Stimulated activated CD4-positive, alpha-beta T cell treated with anti-CD3 and anti-CD28 coated beads, Interleukin-1b, Interleukin-23, amount 100 ng/mL, for 24 hours (primary cell): ENCODE results near the gene TOR2A.

Experiments
- DNase-seq, 4 experiments: peaks; one replicate each; pipeline ENCODE4 v3.0.0-alpha.2; 2020; ENCODE audit warnings: low read depth in 4 of 4, low spot score in 1 of 4

Gene TOR2A

DNA sequence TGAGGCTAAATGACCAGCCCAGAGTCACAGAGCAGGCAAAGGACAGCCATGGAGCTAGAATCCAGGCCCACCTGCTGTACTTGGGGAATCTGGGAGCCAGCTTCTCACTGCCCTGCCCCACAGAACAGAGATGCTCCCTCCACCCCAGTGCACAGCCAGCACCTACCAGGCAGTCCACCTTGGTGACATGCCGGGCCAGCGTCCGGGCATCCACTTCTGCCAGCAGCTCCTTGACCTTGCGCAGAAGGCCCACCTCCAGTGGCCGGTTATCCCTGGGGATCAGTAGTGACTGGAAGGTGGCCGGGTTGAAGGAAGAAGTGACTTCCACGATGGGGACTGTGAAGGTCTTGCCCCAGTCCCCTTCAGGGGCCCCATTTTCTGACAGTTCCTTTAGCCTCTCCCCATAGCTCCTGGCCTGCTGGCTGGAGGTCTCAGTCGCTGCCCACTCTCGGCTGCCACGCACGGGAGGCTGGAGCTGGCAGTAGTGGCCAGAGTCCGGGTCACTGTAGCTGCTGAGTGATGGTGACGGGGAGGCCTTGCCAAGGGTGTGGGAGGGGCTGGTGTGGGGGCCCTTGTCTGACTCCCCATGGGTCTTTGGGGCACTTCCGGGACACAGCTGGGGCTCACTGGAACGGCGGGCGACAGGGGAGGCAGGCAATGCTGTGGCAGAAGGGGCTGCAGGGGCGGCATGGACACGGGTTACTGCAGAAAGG lies 9.5 kb upstream of the TOR2A start:
- no peak for DNase-seq

DNA sequence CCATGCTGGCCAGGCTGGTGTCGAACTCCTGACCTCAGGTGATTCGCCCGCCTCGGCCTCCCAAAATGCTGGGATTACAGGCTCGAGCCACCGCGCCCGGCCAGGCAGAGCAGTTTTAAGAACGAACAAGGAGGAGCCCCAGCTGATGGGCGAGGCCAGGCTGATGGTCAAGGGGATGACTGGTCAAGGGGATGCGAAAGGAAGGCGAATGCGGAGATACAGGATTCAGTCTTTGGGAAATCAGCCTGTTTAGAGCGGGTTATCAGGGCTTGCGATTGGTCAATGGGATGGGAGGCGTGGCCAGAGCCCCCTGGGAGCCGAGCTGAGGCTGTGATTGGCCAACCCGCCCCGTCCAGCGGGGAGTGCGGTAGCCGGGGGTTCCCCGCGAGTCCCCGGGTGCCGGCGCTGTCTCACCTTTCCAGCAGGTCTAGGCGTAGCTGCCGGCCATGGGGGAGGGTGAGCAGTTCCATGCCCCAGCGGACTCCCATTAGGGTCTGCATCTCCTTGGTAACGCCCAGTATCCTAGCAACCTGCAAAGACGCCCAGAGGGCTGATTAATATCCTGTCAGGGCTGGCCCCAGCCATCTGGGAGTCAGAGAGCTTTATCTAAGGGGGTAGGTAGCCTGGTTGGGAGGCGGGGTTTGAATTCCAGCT lies 7.5 kb upstream of the TOR2A start:
- DNase-seq: no peak

DNA sequence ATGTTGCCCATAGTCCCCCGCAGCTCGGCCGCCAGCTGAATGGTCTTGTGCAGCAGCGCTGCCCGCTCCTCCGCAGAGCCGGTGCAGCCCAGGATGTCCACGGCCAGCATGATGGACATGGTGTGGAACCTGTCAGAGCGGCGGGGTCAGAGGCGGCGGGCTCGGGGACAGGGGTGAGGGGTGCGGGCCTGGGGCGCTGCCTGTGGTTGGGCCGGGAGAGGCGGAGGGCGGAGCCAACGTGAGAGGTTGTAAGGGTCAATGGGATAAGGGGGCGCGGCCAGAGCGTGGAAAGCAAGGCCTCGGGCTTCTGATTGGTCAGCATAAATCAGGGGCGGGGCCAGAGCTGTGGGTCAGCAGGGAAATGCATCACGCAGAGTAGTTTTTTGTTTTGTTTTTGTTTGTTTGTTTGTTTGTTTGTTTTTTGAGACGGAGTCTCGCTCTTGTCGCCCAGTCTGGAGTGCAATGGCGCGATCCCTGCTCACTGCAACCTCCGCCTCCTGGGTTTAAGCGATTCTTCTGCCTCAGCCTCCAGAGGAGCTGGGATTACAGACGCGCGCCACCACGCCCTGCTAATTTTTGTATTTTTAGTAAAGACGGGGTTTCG lies 6.8 kb upstream of the TOR2A start:
- no peak for DNase-seq

DNA sequence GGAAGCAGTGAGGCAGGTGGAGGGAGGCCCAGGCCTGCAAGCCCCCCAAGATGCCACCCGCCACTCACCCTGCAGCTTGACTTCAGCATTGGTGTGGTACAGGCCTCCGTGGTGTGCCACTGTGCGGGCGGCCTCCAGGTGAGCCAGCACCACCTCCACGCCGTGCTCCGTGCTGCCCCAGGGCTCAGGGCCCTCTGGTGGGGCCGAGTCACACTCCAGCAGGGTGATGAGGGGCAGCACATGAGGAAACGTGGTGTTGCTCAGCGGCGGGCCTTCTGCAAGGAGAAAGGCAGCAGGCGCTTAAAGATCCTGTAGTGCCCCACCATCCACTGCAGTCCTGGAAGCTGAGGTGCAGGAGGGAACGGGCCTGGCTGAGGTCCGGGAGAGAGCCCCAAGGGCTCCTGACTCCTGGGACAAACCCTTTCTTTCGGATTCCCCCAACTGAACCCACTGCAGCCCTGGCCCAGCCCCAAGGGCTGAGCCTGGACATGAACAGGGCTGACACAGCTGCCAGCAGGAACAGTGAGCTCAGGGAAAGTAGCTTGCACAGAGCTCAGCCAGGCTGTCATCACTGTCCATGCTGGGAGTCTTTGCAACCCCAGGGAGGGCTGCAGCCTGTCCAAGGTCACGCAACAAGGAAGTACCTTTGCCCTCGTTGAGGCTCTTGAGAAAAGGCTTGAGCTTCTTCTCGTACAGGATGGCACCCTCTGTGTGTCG lies 4.7 kb upstream of the TOR2A start:
- DNase-seq: no peak

DNA sequence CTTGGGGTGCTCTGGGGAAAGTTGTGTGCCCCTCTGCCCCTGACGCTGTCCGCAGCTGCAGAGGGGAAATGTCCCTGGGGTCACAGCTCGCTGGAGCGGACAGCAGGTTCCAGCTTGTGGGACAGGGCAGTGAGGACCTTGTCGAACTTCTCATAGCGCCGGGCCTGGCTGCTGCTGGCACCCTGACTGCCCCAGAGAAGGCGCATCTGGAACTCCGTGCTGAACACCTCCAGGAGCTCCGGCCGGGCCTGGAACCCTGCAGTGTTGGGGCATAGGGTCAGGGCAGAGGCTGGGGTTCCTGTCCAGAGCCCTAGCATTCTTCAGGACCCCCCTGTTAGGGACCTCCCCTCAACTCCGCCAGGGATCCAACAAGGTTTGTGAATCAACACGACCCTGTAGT lies 3.6 kb upstream of the TOR2A start:
- no peak for DNase-seq

DNA sequence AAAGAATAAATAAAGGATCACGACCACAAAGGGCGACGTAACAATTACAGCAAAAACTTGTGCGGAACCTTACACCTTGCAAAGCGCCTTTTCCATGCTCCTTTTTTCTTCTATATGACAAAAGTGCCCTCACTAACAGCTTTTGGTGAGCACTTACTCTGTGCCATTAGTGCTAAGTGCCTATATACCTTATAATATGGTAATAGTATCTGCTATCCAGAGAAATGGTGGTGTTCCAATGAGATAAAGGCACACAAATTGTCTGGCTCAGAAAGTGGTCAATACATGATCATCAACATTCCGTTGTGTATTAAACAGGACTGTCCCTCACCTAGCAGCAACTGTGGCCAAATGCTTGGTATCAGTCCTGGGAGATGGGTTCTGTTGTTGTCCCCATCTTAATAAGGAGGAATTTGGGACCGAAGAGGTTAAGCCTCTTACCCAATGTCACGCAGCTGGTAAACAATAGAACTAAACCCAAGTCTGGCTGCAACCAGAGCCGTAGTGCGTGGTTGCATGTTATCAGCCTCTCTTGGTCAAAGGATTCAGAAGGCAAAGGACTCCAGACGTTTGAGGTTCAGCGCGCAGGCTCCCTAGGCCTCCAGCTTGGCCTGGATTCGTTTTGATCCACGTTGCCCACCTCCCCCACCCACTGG lies 564 bp upstream of the TOR2A start:
- DNase-seq: no peak

DNA sequence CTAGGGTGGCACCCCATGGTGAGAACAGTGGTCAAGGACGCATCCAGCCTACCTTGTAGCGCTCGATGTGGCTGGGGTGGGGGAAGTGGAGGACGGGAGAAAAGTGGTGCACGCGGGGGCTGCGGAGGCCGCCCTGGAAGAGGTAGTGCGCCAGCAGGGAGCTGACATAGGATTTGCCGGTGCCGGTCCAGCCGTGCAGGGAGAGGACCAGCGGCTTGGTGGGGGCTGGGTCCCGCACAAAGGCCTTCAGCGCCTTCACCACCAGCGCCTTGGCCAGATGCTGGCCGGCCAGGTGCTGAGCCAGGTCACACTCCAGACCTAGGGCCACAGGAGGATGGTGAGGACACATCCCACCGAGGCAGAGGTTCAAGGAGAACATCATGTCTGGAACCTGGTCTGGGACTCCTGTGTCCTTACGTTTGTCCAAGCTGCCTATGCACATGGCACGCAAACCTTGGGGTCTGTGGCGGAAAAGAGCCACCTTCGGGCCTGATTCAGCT lies 797 bp downstream of the TOR2A start:
- DNase-seq: peak in 1 of 4 experiments; percentile 76

DNA sequence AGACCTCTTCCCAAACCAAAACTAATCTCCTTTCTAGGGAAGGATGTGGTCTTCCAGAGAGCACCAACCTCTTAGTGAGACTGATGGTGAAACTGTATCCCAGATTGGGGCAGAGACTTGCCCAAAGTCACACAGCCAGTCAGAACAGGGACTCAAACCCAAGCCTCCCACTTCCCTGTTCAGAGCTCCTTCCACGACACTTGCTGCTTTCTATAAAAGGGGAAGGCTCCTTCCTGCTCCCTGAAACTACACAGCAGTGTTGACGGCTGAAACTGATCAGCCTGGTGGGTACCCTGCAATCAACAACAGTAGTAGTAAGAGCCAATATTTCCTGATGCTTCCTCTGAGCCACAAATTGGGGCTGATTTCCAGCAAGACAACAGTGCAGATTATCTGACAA lies 1.5 kb downstream of the TOR2A start:
- no peak for DNase-seq

DNA sequence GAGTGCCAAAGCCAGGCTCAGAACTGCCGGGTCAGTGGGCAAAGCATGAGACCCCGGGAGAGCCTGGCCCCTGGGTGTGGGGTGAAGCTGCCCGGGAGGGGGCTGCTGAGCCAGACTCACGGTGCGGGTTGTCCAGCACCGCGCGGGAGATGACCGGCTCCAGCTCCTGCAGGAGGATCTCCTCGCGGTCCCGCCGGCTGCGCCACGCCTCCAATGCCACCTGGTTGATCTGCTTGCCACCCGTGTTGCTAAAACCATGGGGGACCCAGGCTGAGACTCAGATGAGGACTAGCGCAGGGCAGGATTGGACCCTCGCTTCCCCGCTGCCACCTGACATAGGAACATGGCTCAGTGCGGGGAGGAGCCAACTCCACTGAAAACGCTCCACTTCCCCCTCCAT lies 2.6 kb downstream of the TOR2A start:
- DNase-seq: no peak

DNA sequence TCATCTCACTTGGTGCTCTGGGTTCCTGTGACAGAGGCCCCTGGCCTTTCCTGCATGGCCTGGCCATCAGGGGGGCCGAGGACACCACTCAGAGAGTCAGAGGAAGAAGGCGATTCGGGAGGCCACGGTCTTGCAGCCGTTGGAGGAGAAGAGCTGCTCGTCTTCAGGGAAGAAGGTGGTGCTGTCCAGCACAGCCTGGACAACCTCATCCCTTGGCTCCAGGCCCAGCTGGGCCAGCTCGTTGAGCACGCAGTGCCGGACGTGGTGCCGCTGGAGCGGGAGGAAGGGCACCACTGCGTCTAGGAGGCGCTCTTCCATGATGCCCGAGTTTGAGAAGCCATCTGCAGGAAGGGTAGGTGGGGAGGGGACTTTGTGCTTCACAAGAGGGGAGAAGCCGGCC lies 3.2 kb downstream of the TOR2A start:
- no peak for DNase-seq

DNA sequence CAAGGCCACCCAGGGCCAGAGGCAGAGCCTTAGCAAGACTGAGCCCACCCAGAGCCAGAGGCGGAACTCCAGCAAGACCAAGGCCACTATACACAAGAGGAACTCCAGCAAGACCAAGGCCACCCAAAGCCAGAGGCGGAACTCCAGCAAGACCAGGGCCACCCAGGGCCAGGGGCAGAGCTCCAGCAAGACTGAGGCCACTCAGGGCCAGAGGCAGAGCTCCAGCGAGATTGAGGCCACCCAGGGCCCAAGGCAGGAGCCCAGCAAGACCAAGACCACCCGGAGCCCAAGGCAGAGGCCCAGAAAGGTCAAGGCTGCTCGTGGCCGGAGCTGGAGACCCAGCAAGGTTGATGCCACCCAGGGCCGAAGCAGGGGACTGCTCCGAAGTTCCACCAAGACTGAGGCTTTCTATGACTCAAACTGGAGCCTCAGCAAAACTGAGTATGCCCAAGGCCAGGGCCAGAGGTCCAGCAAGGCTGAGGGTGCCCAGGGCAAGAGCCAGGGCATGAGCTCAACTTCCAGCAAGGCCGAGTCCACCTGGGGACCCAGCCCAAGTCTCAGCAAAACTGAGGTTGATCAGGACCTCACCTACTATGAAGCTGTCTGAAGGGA lies 4.2 kb downstream of the TOR2A start:
- DNase-seq: no peak

DNA sequence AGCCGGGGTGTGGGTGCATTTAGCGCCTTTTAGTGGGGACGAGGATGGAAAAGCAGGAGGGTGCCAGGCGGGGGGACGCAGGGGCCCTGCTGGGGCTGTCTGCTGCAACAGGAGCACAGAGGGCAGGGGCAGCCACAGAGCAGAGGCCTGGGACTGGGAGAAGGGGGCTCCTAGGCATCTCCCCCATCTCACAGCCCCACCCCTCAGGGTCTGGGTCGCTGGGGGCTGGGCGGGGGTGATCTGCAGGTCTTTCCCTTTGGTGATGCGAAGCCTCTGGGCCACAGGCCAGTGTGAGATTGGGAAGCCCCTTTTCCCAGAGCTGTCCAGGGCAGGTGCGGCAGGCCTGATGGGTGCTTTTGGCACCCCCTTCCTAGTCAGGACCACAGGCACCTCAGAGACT lies 4.8 kb downstream of the TOR2A start:
- DNase-seq: no peak

DNA sequence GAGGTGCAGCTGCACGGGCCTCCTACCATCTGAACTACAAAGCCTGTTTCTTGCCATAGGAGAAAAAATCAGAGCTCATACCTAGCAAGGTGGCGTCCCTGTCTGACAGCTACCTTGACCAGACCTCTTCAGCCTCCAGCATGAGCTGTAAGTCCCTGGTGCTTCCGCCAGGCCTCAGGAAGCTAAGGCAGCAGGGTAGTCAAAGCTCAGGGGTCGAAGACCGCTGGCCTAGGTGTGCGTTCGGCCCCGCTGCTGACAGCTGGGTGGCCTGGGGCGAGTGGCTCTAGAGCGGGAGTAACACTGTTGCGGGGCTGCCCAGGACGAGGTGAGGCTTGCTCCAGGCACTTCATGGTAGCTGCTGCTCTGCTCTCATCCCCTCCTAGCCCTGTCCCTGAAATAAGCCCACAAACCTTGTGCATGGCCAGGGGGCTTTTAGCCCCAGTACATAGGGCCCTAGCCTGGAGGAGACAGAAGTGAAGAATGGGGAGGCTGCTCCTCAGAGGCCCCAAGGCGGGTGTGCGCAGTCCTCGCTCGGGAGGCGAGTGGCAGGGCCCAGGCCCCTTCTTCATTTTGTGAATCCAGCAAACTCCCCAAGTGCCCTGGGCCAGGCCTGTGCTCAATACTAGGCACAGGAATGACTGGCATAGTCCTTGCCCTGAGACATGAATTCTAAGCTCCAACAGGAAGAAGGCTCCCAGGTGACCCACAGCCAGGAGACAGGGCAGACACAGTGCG lies 5.4 kb downstream of the TOR2A start:
- DNase-seq: no peak

DNA sequence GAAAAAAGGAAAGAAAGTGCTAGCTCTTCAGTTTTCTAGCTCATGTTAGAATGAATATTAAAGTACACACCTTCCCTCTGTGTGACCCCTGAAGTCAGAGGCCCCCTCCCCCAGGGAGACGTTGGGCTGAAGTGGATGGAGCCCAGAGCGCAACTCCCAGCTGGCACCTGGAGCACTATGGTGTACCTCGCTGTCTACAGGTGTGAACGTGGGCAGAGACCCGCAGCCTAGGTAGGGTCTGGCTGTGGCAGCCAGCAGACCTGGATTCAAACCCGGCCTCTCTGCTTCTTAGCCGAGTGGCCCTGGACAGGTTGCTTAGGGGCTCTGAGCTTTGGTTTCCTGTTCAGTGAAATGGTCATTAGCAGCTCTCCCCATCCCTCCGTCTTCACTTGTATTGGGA lies 6.3 kb downstream of the TOR2A start:
- DNase-seq: no peak

DNA sequence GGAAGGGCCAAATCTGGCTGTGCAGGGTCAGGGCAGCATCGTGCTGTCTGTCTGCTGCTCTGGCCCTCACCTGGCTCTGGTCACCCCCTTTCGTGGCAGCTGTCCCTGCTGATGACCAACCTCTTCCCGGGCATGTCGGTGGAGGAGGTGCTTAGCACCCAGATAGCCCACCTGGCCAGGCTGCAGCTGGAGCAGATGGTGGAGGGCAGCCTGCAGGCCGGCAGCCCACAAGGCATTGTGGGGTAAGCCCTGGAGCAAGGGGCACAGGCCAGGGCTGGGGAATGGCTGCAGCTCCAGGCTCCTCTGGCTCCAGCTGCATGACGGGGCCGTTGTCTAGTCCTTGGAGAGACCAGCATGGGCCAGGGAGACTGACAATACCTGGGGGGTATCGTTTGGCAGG lies 8.2 kb downstream of the TOR2A start:
- no peak for DNase-seq

DNA sequence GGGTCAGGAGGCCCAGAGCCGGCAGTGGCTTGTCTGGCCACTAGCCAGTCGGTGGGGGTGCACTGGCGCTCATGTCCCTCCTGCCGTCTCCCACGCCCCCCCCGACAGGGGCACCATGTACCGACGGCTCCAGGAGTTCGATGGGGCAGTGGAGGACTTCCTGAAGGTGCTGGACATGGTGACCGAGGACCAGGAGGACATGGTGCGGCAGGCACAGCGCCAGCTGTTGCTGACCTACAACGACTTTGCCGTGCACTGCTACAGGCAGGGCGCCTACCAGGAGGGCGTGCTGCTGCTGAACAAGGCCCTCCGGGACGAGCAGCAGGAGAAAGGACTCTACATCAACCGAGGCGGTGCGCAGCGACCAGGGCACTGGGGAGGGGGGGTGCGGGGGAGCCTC lies 11.1 kb downstream of the TOR2A start:
- DNase-seq: no peak

DNA sequence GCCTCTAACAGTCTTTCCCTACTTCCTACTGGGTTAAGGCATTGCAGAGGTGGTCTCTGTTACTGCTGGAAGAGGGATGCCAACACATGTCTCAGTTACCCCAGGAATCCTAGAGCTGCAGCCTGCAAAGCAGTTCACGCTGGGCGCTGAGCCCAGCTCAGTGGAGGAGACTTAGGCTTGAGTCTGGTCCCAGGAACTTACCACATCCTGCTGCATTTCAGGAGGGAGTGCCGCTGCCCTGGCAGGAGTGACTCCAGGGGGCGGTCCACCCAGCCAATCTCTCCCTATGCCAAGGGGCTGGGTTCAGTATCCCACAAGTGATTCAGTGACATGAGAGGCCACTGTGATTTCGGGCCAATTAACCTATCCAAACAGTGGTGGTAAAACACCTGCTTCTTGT lies 11.7 kb downstream of the TOR2A start:
- no peak for DNase-seq

DNA sequence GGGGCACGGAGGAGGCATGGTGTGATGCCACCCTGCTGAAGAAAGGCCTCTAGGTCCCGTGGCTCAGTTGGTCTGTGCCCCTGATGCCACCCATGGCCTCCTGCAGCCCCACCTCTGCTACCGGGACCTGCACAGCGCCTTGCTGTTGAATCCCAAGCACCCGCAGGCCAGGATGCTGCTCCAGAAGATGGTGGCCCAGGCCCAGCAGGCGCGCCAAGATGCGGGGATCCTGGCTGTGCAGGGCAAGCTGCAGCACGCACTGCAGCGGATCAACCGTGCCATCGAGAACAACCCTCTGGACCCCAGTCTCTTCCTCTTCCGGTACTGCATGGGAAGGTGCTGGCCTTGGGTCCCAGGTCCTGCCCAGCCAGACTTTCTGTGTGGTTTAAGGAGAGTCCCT lies 12.1 kb downstream of the TOR2A start:
- no peak for DNase-seq

DNA sequence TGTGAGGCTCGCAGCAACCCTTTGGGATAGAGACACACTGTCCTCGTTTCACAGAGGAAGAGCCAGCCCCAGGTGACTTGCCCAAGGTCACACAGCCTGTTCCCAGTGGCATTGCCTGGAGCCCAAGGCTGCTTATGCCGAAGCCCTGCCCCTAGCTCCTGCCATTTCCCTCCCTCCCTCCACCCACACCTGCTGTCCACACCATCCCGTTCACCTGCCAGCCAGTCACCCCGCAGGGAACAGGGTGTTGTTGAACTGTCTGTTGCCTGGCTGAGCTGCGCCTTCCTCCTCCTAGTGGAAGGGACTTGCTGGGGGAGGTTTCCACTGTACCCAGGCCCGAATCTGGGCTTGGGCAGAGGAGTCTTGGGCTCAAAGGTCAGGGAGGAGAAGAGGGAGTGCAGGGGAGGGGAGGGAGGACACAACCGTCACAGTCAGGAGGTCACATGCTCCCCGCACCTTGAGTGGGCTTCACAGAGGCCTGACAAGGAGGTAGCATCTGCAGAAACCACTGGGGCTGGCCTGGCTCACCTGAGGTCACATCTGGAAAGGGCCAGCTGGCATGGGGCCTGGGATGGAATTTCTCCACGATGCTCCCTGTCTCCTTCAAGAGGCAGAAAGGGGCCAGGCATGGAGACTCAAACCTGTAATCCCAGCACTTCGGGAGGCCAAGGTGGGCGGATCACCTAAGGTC lies 12.9 kb downstream of the TOR2A start:
- no peak for DNase-seq

DNA sequence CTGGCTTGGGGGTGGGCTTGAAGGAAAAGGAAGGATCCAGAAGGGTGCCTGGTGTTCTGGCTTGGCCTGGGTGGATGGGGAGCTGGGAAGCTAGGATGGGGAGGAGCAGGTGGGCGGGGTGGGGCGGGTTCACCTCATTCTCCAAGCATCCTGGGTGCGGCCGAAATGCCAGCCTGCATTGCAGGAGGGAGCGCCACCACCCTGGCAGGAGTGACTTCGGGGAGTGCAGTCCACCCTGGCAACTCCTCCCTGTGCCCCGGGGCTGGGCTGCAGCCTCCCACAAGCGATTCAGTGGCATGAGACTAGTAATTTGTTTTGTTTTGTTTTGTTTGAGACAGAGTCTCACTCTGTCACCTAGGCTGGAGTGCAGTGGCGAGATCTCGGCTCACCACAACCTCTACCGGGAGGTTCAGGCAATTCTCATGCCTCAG lies 13.7 kb downstream of the TOR2A start:
- no peak for DNase-seq
